HEK293 (cell line): ENCODE results near the gene FKBP8.

Experiments
- KLF1 ChIP-seq: fragments of 450-650 bp; formaldehyde crosslinking; IDR thresholded peaks from 2 replicates; pipeline ENCODE4 v1.5.1; 2016; ENCODE audit warnings: missing biosample characterization, missing genetic modification characterization
- ZBTB48 ChIP-seq: fragments of 450-650 bp; formaldehyde crosslinking; IDR thresholded peaks from 2 replicates; pipeline ENCODE4 v1.5.1; 2016; ENCODE audit warnings: missing biosample characterization, missing genetic modification characterization
- ZNF37A ChIP-seq: fragments of 450-650 bp; IDR thresholded peaks from 2 replicates; pipeline ENCODE4 v1.5.1; 2018; ENCODE audit warnings: missing biosample characterization, missing genetic modification characterization
- ZNF600 ChIP-seq: fragments of 450-650 bp; formaldehyde crosslinking; IDR thresholded peaks from 2 replicates; pipeline ENCODE4 v1.5.1; 2016; ENCODE audit warnings: missing biosample characterization, missing genetic modification characterization
- ZNF776 ChIP-seq: fragments of 450-650 bp; formaldehyde crosslinking; IDR thresholded peaks from 2 replicates; pipeline ENCODE4 v1.5.0; 2017; ENCODE audit warnings: missing biosample characterization, missing genetic modification characterization, borderline replicate concordance
- ZNF777 ChIP-seq: fragments of 450-650 bp; formaldehyde crosslinking; IDR thresholded peaks from 2 replicates; pipeline ENCODE4 v1.5.1; 2017; ENCODE audit warnings: missing biosample characterization, missing genetic modification characterization, borderline replicate concordance
- ZNF792 ChIP-seq: fragments of 450-650 bp; formaldehyde crosslinking; IDR thresholded peaks from 2 replicates; pipeline ENCODE4 v1.5.1; 2016; ENCODE audit warnings: missing biosample characterization, missing genetic modification characterization
- ZNF830 ChIP-seq: fragments of 450-650 bp; IDR thresholded peaks from 2 replicates; pipeline ENCODE4 v1.5.0; 2018; ENCODE audit warnings: missing biosample characterization, missing genetic modification characterization, low read depth, mild to moderate bottlenecking, moderate library complexity
- TF ChIP-seq, protein P1 (sequence below): fragments of 450-650 bp; formaldehyde crosslinking; IDR thresholded peaks from 2 replicates; pipeline ENCODE4 v1.5.1; 2016; ENCODE audit warnings: missing biosample characterization, missing genetic modification characterization
- TF ChIP-seq, protein P2 (sequence below): fragments of 450-650 bp; formaldehyde crosslinking; IDR thresholded peaks from 2 replicates; pipeline ENCODE4 v1.5.1; 2016; ENCODE audit warnings: missing biosample characterization, missing genetic modification characterization

DNA sequence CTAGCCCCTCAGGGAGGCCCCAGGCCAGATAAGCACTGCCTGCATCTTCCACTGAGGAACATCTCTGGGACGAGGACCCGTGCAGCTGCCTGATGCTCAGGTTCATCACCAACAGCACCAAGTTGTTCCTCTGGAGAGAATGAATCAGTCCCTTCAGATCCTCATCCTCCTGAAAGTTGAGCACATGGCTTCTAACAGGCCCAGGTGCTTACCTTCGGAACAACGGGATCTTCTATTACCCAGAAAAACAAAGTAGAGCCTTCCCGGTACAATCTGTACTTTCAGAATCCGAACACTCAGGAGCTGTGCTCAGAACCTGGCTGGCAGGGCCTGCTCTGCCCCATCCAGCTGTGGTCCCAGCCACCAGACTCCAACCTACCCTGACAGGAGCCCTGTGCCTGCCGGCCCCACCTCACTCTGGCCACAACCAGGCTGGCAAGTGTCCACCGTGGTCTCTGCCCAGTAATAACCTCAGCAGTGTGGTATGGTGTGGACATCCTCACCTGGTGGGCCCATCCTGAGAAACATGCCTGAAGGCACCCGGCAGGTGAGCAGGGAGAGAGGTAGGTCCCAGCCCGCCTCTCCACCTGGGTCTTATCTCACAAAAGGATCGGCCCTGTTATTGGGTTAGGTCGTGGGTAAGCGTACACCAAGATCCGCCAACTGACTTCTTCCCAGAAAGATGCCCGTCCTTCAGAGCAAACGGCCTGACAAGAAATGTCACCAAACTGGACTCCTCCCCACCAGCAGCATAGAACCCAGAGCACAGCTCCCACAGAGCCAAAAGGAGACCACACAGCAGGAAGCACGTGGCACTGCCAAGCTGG lies 55.6 kb downstream of the FKBP8 start:
- TF ChIP-seq, protein P1, sequence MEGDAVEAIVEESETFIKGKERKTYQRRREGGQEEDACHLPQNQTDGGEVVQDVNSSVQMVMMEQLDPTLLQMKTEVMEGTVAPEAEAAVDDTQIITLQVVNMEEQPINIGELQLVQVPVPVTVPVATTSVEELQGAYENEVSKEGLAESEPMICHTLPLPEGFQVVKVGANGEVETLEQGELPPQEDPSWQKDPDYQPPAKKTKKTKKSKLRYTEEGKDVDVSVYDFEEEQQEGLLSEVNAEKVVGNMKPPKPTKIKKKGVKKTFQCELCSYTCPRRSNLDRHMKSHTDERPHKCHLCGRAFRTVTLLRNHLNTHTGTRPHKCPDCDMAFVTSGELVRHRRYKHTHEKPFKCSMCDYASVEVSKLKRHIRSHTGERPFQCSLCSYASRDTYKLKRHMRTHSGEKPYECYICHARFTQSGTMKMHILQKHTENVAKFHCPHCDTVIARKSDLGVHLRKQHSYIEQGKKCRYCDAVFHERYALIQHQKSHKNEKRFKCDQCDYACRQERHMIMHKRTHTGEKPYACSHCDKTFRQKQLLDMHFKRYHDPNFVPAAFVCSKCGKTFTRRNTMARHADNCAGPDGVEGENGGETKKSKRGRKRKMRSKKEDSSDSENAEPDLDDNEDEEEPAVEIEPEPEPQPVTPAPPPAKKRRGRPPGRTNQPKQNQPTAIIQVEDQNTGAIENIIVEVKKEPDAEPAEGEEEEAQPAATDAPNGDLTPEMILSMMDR (tag by site-specific recombination): no peak
- TF ChIP-seq, protein P2, sequence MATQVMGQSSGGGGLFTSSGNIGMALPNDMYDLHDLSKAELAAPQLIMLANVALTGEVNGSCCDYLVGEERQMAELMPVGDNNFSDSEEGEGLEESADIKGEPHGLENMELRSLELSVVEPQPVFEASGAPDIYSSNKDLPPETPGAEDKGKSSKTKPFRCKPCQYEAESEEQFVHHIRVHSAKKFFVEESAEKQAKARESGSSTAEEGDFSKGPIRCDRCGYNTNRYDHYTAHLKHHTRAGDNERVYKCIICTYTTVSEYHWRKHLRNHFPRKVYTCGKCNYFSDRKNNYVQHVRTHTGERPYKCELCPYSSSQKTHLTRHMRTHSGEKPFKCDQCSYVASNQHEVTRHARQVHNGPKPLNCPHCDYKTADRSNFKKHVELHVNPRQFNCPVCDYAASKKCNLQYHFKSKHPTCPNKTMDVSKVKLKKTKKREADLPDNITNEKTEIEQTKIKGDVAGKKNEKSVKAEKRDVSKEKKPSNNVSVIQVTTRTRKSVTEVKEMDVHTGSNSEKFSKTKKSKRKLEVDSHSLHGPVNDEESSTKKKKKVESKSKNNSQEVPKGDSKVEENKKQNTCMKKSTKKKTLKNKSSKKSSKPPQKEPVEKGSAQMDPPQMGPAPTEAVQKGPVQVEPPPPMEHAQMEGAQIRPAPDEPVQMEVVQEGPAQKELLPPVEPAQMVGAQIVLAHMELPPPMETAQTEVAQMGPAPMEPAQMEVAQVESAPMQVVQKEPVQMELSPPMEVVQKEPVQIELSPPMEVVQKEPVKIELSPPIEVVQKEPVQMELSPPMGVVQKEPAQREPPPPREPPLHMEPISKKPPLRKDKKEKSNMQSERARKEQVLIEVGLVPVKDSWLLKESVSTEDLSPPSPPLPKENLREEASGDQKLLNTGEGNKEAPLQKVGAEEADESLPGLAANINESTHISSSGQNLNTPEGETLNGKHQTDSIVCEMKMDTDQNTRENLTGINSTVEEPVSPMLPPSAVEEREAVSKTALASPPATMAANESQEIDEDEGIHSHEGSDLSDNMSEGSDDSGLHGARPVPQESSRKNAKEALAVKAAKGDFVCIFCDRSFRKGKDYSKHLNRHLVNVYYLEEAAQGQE: no peak
- no peak for TF ChIP-seq ZBTB48 (tag by site-specific recombination)
- TF ChIP-seq ZNF830 (tag by site-specific recombination): no peak
- TF ChIP-seq ZNF600: no peak
- no peak for TF ChIP-seq ZNF792 (tag by site-specific recombination)
- TF ChIP-seq ZNF776 (tag by site-specific recombination): no peak
- TF ChIP-seq ZNF37A (tag by site-specific recombination): no peak
- no peak for TF ChIP-seq KLF1
- TF ChIP-seq ZNF777 (tag by site-specific recombination): no peak
